Small intestine (tissue), 7 donors: ENCODE measurements around the gene CCDC142. TPM values are rescaled to one million over a fixed set of nuclear protein-coding genes. Genes with fewer than 3 reads are reported as not detected.

Source experiments
- DNase-seq, 2 donors: peaks; one replicate each; pipeline versions ENCODE4 v3.0.0 to v3.0.0-alpha.2; 2013
- FAIRE-seq: peaks from 2 replicates; lab custom pipeline; 2012; peaks lifted over from hg19 to GRCh38; lab: Jason Lieb, UNC
- H3K27ac ChIP-seq, 3 donors: one replicate each; pipeline ENCODE4 v1.5.1; 2013; ENCODE audit warnings: low read length in 2 of 3, mild to moderate bottlenecking in 2 of 3, control low read depth in 1 of 3, inconsistent platforms in 1 of 3, low read depth in 1 of 3, moderate library complexity in 1 of 3
- H3K27me3 ChIP-seq, 3 donors: one replicate each; pipeline ENCODE4 v1.6.1; 2013; ENCODE audit warnings: low read length in 3 of 3, inconsistent platforms in 1 of 3; ENCODE audit not compliant: control insufficient read depth in 3 of 3, insufficient read depth in 3 of 3
- H3K36me3 ChIP-seq, 3 donors: one replicate each; pipeline ENCODE4 v1.6.1; 2013; ENCODE audit warnings: low read length in 3 of 3, inconsistent platforms in 1 of 3, low read depth in 1 of 3, mild to moderate bottlenecking in 1 of 3, moderate library complexity in 1 of 3; ENCODE audit not compliant: control insufficient read depth in 3 of 3, insufficient read depth in 2 of 3
- H3K4me1 ChIP-seq, 3 donors: one replicate each; pipeline ENCODE4 v1.6.1; 2013; ENCODE audit warnings: low read length in 2 of 3, inconsistent platforms in 1 of 3, low read depth in 1 of 3, mild to moderate bottlenecking in 1 of 3, moderate library complexity in 1 of 3; ENCODE audit not compliant: control insufficient read depth in 3 of 3, insufficient read depth in 2 of 3
- H3K4me3 ChIP-seq, 3 donors: one replicate each; pipeline ENCODE4 v1.5.1; 2013; ENCODE audit warnings: low read length in 3 of 3, control low read depth in 1 of 3, inconsistent platforms in 1 of 3, low read depth in 1 of 3, mild to moderate bottlenecking in 1 of 3, moderate library complexity in 1 of 3
- H3K9me3 ChIP-seq, 2 donors: one replicate each; pipeline ENCODE4 v1.6.1; 2013; ENCODE audit warnings: low read depth in 1 of 2, low read length in 1 of 2; ENCODE audit not compliant: control insufficient read depth in 2 of 2, insufficient read depth in 1 of 2
- WGBS, 3 donors: extraction: QIAGEN DNeasy Blood & Tissue Kit; methylation state at CpG; one replicate each; pipeline ENCODE4 v1.1.7; 2013; 5-methylcytosine and 5-hydroxymethylcytosine counted together
- polyA plus RNA-seq, 4 donors: library from polyadenylated mRNA; stranded (reverse) in 3 of 4; unstranded in 1 of 4; fragments of 200-250 nt in 3 of 4; fragments of 120-200 nt in 1 of 4; gene quantifications; one replicate each; pipeline versions ENCODE4 v1.2.1 to v1.2.3, GENCODE V29; 2013
- donor health status: healthy with polysubstance abuse.
- donor health status: control.
- donor health status: control.
- donor health status: Bipolar disorder and iron deficiency.
- donor health status: healthy.

The CCDC142 gene
- polyA plus RNA-seq, 4 donors = 4.1 to 21.0 (median 8.4) TPM

DNA sequence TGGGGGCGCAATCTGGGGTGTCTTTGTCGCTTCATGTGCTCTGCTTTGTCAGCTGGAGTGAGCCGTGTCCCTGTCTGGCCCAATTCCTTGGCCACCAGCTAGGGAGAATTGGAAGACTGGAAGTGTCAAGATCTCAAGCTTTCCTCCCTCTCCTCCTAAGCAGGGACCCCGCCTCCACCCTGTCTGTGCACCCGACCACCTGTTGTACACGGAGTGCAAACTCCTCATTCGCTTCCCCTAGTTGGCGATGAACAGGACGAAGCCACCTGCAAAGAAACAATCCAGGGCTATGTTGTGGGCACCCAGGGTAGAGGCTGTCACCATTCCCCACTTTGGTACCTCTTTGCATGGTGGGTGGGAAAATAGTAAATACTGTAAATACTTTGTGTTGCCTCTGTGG is 44.9 kb upstream of the CCDC142 start:
- FAIRE-seq (no peak), DNase-seq (no peak)
- Histone ChIP-seq H3K4me3 (no peak overlapping the region), H3K4me1 (peaks cover 0 to 24% (median 5%) of the 10 kb centered on the region in 3 donors), H3K27me3 (no peaks in the 10 kb centered on the region), H3K27ac (no peak overlapping the region), H3K9me3 (peaks cover 0 to 6% of the 10 kb centered on the region in 2 donors), H3K36me3 (peaks cover 3 to 40% (median 5%) of the 10 kb centered on the region in 3 donors)
- WGBS, 3 donors = 88 to 93% (median 89%) methylated on average over 9 of the region's 9 CpGs

DNA sequence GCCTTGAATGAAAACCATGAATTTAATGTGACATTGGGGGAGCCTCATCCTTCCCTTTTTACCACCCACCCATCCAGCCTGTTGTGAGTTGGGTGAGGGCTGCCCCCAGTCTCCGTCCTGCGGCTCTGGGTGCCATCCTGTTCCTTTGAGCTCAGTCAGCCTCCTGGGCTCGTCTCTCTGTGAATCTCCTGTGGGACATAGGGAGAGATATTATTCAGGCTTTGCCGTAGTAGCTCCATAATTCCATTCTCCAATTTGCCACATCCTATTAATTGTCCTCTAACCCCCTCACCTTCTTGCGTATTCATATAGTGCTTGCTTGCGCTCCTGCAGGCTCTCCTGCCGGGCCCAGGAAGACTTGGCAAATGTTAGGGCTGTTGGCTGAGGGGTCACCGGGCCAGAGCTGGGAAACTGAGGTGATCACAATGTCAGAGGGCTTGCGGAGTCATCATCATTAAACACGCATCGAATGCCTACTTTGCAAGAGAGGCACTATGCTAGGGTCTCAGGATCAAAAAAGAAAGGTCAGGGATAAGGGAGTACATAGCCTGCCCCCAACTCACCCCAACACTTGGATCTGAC is 43.9 kb upstream of the CCDC142 start:
- 94 to 97% (median 96%) methylated on average over 11 of the region's 11 CpGs for WGBS, 3 donors
- DNase-seq = no peak
- Histone ChIP-seq H3K27ac (no peak overlapping the region), H3K4me3 (no peak overlapping the region), H3K9me3 (peaks cover 0 to 6% of the 10 kb centered on the region in 2 donors), H3K4me1 (peaks cover 0 to 24% (median 5%) of the 10 kb centered on the region in 3 donors), H3K27me3 (no peaks in the 10 kb centered on the region), H3K36me3 (peaks cover 3 to 39% (median 12%) of the 10 kb centered on the region in 3 donors)
- FAIRE-seq = no peak

GRCh38 chr2:74525717-74526648 is 43.2 kb upstream of the CCDC142 start, which contains the start of gene DQX1:
DQX1 (minus strand) TSS chr2:74526231; CDS start chr2:74525729, 502 bp downstream.
- DNase-seq (peak; percentile 85 to 99), FAIRE-seq (no peak)
- 36 to 71% (median 49%) methylated on average over 11 of the region's 11 CpGs for WGBS, 3 donors
- H3K4me3 ChIP-seq = peak within 1 kb of the TSS in 2 of 3 donors; percentile 28 to 31
- H3K36me3 ChIP-seq = peaks cover 3 to 39% (median 12%) of the 10 kb centered on the region in 3 donors
- H3K4me1 ChIP-seq = peaks cover 0 to 23% (median 5%) of the 10 kb centered on the region in 3 donors
- peaks cover 0 to 6% of the 10 kb centered on the region in 2 donors for H3K9me3 ChIP-seq
- no peaks in the 10 kb centered on the region for H3K27me3 ChIP-seq
- peak within 1 kb of the TSS; percentile 8 to 73 (median 57) for H3K27ac ChIP-seq

DNA sequence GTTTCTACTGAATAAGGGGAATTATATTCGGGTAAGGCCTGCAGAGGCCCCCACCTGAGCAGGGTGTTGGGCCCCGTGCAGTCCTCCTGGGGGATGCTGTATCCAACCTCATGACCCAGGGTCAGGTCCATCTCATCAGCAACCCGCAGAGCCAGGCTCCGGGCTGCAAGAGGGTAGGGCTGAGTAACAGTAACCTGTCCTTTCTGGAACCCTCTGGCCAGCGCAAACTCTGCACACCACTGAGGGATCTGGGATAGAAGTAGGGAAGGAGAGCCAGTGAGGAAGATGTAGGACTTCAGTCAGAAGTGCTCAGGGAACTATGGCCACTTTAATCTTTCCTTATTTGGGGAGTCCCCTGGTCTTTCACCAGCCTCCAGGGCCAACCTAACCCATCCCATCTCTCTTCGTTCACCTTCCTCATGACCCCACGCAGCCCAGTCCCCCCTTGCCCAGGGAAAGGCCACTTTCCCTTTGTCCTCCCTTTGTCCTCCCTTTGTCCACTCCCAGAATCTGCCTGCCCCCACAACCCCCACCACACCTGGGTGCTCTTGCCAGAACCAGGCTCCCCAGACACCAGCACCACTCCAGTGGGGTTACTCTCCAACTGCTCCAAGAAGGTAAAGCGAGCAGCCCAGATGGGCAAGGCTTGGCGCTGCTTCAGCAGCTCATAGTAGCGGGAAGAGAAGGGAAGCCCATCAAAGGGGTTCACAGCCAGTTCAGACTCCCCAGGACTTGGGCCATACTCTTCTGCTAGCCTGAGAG is 42.3 kb upstream of the CCDC142 start:
- 92 to 95% (median 93%) methylated on average over 10 of the region's 10 CpGs for WGBS, 3 donors
- peaks cover 3 to 39% (median 12%) of the 10 kb centered on the region in 3 donors for H3K36me3 ChIP-seq
- DNase-seq (no peak), FAIRE-seq (no peak)
- peaks cover 0 to 7% (median 0%) of the 10 kb centered on the region in 3 donors for H3K27me3 ChIP-seq
- peak overlapping the region in 2 of 3 donors; percentile 57 to 73 for H3K27ac ChIP-seq
- H3K4me3 ChIP-seq = peak overlapping the region in 2 of 3 donors; percentile 28 to 31
- peaks cover 0 to 6% of the 10 kb centered on the region in 2 donors for H3K9me3 ChIP-seq
- peaks cover 0 to 18% (median 5%) of the 10 kb centered on the region in 3 donors for H3K4me1 ChIP-seq

DNA sequence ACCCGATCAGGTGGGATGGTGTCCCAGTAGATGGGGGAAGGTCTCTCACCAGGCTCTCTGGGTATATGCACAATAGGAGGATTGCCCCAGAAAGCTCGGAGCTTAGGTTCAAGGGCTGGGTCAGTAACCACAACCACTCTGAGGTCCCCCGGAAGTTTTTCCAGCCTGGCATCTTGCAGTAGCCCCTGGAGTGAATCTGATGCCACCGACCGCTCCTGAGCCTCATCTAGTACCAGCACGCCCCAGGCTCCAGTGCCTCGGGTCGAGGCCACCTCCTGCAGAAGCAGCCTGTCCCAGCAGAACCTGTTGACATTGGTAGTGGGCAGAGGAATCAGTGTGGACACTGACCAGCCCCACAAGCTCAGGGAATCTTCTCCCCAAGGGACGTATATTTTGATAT is 41.2 kb upstream of the CCDC142 start:
- H3K27me3 ChIP-seq = peaks cover 0 to 16% (median 0%) of the 10 kb centered on the region in 3 donors
- peaks cover 0 to 18% (median 5%) of the 10 kb centered on the region in 3 donors for H3K4me1 ChIP-seq
- DNase-seq (no peak), FAIRE-seq (no peak)
- H3K27ac ChIP-seq = no peak overlapping the region
- H3K4me3 ChIP-seq = no peak overlapping the region
- peaks cover 3 to 43% (median 14%) of the 10 kb centered on the region in 3 donors for H3K36me3 ChIP-seq
- H3K9me3 ChIP-seq = peaks cover 0 to 6% of the 10 kb centered on the region in 2 donors
- 88 to 94% (median 91%) methylated on average over 9 of the region's 9 CpGs for WGBS, 3 donors

- Histone ChIP-seq H3K27me3 (peaks cover 0 to 30% (median 7%) of the 10 kb centered on the region in 3 donors), H3K27ac (no peak overlapping the region), H3K4me3 (no peak overlapping the region), H3K36me3 (peaks cover 0 to 31% (median 15%) of the 10 kb centered on the region in 3 donors), H3K4me1 (peaks cover 0 to 10% (median 0%) of the 10 kb centered on the region in 3 donors), H3K9me3 (peaks cover 0 to 6% of the 10 kb centered on the region in 2 donors)
- FAIRE-seq (no peak), DNase-seq (no peak)
- 82 to 89% (median 85%) methylated on average over 3 of the region's 3 CpGs for WGBS, 3 donors
These were observed 39.7 kb upstream of the CCDC142 start for GRCh38 chr2:74522516-74522915.

DNA sequence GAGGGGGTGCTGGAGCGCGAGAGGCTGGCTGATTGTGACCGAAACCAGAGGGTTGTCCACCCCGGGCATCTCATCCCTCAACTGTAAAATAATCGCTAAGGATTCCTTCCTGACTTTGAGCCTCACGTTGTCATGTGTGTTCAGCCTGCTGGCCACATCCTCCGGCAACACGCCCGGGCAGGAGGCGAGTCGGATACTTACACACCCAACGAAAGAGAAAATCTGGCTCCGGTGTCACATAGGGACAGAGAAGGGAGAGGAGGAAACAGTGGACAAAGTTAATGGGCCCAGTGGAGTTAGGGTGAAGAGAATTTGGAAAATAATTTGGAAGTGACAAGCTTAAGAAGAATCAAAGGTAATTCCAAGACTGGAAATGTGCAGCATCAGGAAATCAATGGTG is 33.9 kb upstream of the CCDC142 start:
- H3K27ac ChIP-seq = no peak overlapping the region
- FAIRE-seq = no peak
- no peak for DNase-seq
- H3K4me1 ChIP-seq = peaks cover 0 to 13% (median 9%) of the 10 kb centered on the region in 3 donors
- 77 to 84% (median 82%) methylated on average over 13 of the region's 13 CpGs for WGBS, 3 donors
- peaks cover 0 to 7% (median 6%) of the 10 kb centered on the region in 3 donors for H3K36me3 ChIP-seq
- peak overlapping the region in 1 of 3 donors; percentile 35 for H3K4me3 ChIP-seq
- peaks cover 0 to 8% of the 10 kb centered on the region in 2 donors for H3K9me3 ChIP-seq
- peaks cover 9 to 87% (median 42%) of the 10 kb centered on the region in 3 donors for H3K27me3 ChIP-seq
